Gastroesophageal sphincter (tissue), 4 donors: ENCODE results near the gene CAPN2. TPM values are rescaled to one million over a fixed set of nuclear protein-coding genes. Genes with fewer than 3 reads are reported as not detected.
A peak's percentile ranks its signal among the peaks of the same experiment; 100 is the strongest.
"Not testable (repeated sequence)": the region's sequence is repeated elsewhere in the genome, so short reads cannot be mapped to it uniquely, and the experiment has no call there.

Experiments
- ATAC-seq: fragments of 150-250 bp; one replicate; pipeline ENCODE4 v1.9.1; 2016; ENCODE audit warnings: mild to moderate bottlenecking, moderate library complexity
- H3K27ac ChIP-seq, 4 donors: fragments of 200-600 bp; sonication (generic) in 3 of 4; 1 replicate in 3 of 4; 2 replicates in 1 of 4; pipeline ENCODE4 v1.5.1; 2016 to 2019
- H3K27me3 ChIP-seq: fragments of 200-600 bp; sonication (generic); one replicate; pipeline ENCODE4 v1.5.1; 2019
- H3K36me3 ChIP-seq, 2 donors: fragments of 200-600 bp; sonication (generic); one replicate each; pipeline ENCODE4 v1.5.1; 2019; ENCODE audit warnings: control low read depth in 1 of 2
- H3K4me1 ChIP-seq, 3 donors: fragments of 200-600 bp; sonication (generic); 1 replicate in 2 of 3; 2 replicates in 1 of 3; pipeline ENCODE4 v1.5.1; 2016 to 2019; ENCODE audit warnings: control low read depth in 2 of 3
- H3K4me3 ChIP-seq, 2 donors: fragments of 200-600 bp; sonication (generic); one replicate each; pipeline ENCODE4 v1.5.1; 2019; ENCODE audit warnings: mild to moderate bottlenecking in 1 of 2, moderate library complexity in 1 of 2
- H3K9me3 ChIP-seq, 3 donors: fragments of 200-600 bp; sonication (generic); one replicate each; pipeline ENCODE4 v1.5.1; 2017 to 2019; ENCODE audit warnings: control low read depth in 2 of 3
- EP300 ChIP-seq: sonication (generic); formaldehyde crosslinking; IDR thresholded peaks from one replicate; pipeline ENCODE4 v1.6.1; 2017; ENCODE audit warnings: antibody characterized with exemption, mild to moderate bottlenecking
- POLR2A ChIP-seq, 2 donors: fragments of 450-650 bp; IDR thresholded peaks; one replicate each; pipeline ENCODE4 v1.6.1; 2017; ENCODE audit warnings: antibody characterized with exemption in 2 of 2, mild to moderate bottlenecking in 2 of 2, moderate library complexity in 1 of 2
- POLR2AphosphoS5 ChIP-seq: sonication (generic); formaldehyde crosslinking; IDR thresholded peaks from one replicate; pipeline ENCODE4 v1.6.1; 2017; ENCODE audit warnings: antibody characterized with exemption
- WGBS, 2 donors: methylation state at CpG; one replicate each; pipeline ENCODE4 v1.1.5; 2018; ENCODE audit warnings: low coverage in 1 of 2; 5-methylcytosine and 5-hydroxymethylcytosine counted together
- total RNA-seq, 4 donors: library from RNA; depleted of rRNA; stranded (reverse); fragments of >200 nt; gene quantifications; one replicate each; pipeline ENCODE4 v1.1.0, GENCODE V29; 2016
- TF ChIP-seq, protein P1 (sequence below), 4 experiments: fragments of 200-600 bp in 2 of 4; fragments of 450-650 bp in 2 of 4; sonication (generic) in 1 of 4; IDR thresholded peaks; one replicate each; pipeline ENCODE4 v1.5.1; 2017 to 2019; ENCODE audit warnings: antibody characterized with exemption in 4 of 4, mild to moderate bottlenecking in 2 of 4, moderate library complexity in 2 of 4

Gene CAPN2
- total RNA-seq, 4 donors from 2014 or later, result 140 to 174 (median 149) TPM

DNA sequence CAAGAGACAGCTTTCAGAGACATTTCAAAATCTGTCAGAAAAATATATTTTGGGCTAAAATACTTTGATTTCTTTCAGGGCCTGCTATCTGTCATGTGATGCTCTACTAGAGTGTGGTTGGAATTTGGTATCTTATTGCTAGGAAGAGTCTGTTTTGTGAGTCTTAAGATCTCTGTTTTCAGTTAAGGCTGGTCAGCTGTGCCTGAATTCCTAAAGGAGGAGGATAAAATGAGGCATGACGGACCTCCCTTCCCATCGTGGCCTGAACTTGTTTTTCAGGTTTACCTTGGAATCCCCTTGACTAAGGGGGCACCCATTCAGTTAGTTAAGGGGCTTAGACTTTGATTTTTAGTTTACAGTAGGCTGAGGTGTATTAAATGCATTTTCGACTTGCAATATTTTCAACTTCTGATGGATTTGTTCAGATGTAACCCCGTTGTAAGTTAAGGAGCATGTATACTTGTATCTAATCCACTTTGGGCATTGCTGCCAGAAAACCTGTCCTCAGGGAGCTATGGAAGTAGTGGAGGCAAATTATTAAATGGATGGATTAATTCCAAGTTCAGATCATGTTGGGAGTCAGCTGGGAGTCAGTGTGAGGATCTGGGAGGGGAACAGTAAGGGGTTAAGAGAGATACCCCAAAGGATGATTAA, 18.3 kb downstream of the CAPN2 start:
- Histone ChIP-seq H3K4me3 (no peak overlapping the region), H3K27ac (peak overlapping the region in 3 of 4 donors; percentile 64 to 75 (median 69)), H3K36me3 (peaks cover 0 to 11% of the 10 kb centered on the region in 2 donors), H3K27me3 (no peaks in the 10 kb centered on the region), H3K4me1 (peaks cover 16 to 84% (median 62%) of the 10 kb centered on the region in 3 donors), H3K9me3 (no peaks in the 10 kb centered on the region)
- WGBS, 2 donors, result 38 to 44% methylated on average over 4 of the region's 4 CpGs
- TF ChIP-seq, protein P1, sequence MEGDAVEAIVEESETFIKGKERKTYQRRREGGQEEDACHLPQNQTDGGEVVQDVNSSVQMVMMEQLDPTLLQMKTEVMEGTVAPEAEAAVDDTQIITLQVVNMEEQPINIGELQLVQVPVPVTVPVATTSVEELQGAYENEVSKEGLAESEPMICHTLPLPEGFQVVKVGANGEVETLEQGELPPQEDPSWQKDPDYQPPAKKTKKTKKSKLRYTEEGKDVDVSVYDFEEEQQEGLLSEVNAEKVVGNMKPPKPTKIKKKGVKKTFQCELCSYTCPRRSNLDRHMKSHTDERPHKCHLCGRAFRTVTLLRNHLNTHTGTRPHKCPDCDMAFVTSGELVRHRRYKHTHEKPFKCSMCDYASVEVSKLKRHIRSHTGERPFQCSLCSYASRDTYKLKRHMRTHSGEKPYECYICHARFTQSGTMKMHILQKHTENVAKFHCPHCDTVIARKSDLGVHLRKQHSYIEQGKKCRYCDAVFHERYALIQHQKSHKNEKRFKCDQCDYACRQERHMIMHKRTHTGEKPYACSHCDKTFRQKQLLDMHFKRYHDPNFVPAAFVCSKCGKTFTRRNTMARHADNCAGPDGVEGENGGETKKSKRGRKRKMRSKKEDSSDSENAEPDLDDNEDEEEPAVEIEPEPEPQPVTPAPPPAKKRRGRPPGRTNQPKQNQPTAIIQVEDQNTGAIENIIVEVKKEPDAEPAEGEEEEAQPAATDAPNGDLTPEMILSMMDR (IDR thresholded peaks at IDR 0.05), result no peak
- TF ChIP-seq POLR2AphosphoS5 (no peak), POLR2A (IDR thresholded peaks at IDR 0.05) (no peak), EP300 (no peak)
- ATAC-seq, result no peak

DNA sequence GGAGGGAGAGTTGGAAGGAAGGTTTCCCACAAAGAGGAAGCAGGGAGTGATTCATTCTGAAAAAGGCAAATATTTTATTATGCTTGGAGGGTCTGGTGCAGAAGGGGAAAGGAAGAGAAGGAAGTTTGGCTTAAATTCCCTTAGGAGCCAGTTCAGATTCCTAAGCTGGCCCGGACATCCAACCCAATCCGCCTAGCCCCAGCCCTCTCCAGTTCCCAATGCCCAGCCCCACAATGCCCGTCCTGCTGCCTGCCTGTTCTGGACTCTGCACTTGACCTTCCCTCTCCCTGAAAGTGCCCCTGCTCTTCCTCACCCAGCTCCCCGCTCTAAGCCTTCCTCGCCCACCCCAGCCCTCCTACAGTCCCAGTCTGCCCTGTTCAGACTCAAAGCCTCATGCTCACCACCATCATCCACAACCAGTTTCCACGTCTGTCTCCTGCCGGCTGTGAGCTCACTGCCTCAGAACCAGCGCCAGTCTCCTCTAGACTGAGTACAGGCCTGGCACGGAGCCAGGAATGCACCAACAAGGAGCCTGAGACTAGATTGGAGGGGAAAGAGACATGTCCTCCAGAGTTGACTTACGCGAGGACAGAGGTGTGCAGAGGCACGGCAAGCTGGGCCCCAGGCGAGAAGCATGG, 18.9 kb downstream of the CAPN2 start:
- ATAC-seq, result peak; percentile 63
- Histone ChIP-seq H3K36me3 (peaks cover 0 to 11% of the 10 kb centered on the region in 2 donors), H3K4me3 (no peak overlapping the region), H3K27me3 (no peaks in the 10 kb centered on the region), H3K27ac (peak overlapping the region in 3 of 4 donors; percentile 64 to 75 (median 69)), H3K4me1 (peaks cover 13 to 84% (median 55%) of the 10 kb centered on the region in 3 donors), H3K9me3 (no peaks in the 10 kb centered on the region)
- WGBS, 2 donors, result 27 to 36% methylated on average over 4 to 12 of the region's 13 CpGs
- no peak for TF ChIP-seq EP300
- TF ChIP-seq, protein P1 (IDR thresholded peaks at IDR 0.05), result no peak
- no peak for TF ChIP-seq POLR2A (IDR thresholded peaks at IDR 0.05)
- peak; percentile 39 for TF ChIP-seq POLR2AphosphoS5

GRCh38 chr1:223732993-223733798, 20.9 kb downstream of the CAPN2 start:
- no peaks in the 10 kb centered on the region for H3K9me3 ChIP-seq
- H3K4me3 ChIP-seq, result no peak overlapping the region
- peaks cover 10 to 85% (median 48%) of the 10 kb centered on the region in 3 donors for H3K4me1 ChIP-seq
- no peaks in the 10 kb centered on the region for H3K27me3 ChIP-seq
- peak overlapping the region in 3 of 4 donors; percentile 29 to 69 (median 61) for H3K27ac ChIP-seq
- TF ChIP-seq EP300, result no peak
- TF ChIP-seq, protein P1 (IDR thresholded peaks at IDR 0.05), result no peak
- no peak for TF ChIP-seq POLR2A (IDR thresholded peaks at IDR 0.05)
- no peak for TF ChIP-seq POLR2AphosphoS5
- 49 to 54% methylated on average over 4 to 5 of the region's 6 CpGs for WGBS, 2 donors
- ATAC-seq, result no peak
- H3K36me3 ChIP-seq, result peaks cover 0 to 8% of the 10 kb centered on the region in 2 donors

DNA sequence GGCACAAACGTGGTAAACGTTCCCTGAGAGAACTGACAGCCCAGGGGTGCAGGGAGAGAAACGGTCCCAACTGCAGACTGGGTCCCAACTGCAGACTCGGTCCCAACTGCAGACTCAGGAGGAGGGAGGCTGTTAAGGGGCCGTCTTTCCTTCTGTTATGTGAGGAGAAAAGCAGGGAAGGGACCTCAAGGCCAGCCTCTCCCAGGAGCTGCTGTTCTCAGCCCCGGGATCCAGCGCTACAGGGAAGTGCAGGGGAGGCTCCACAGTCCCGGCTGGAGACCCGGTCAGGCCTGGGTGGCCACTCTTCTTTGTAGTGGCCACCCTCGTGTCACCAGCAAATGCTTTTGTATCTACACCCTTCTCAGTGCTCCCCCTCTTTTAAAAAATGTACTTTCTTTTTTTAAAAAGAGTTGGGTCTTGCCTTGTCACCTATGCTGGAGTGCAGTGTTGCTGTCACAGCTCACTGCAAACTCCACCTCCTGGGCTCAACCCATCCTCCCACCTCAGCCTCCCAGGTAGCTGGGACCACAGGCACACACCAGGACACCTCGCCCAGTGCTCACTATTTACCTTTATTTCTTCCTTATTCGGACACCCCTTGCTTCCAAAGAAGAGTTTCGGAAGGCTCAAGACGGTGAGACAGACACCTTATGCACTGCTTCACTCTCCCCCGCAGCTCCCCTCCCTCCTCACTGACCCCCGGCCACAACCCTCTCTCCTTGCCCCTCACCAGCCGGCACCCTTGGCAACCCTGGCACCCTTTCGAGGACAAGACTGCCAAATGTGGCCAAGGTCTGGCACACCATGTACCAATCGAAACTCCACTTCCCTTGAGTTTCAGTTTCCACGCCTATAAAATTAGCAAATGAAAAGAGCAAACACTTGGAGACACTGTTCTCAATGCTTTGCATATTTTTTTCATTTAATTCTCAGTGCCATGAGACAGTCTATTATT, 21.8 kb downstream of the CAPN2 start:
- Histone ChIP-seq H3K4me1 (peaks cover 10 to 85% (median 57%) of the 10 kb centered on the region in 3 donors), H3K27ac (peak overlapping the region in 3 of 4 donors; percentile 29 to 69 (median 61))

GRCh38 chr1:223736638-223737037, 24.3 kb downstream of the CAPN2 start:
- not testable (repeated sequence) for H3K4me3 ChIP-seq, H3K27me3 ChIP-seq, H3K9me3 ChIP-seq, H3K36me3 ChIP-seq, ATAC-seq
- Histone ChIP-seq H3K4me1 (peaks cover 11 to 85% (median 54%) of the 10 kb centered on the region in 3 donors), H3K27ac (peak overlapping the region in 2 of 4 donors; percentile 5 to 77)
- 100% methylated on average over 2 of the region's 5 CpGs; no CpG with 5 or more reads in 1 of the 2 donors for WGBS, 2 donors

More for the DNA sequence above, 21.8 kb downstream of the CAPN2 start:
- Histone ChIP-seq H3K27me3 (no peaks in the 10 kb centered on the region), H3K36me3 (no peaks in the 10 kb centered on the region), H3K4me3 (no peak overlapping the region), H3K9me3 (no peaks in the 10 kb centered on the region)
- WGBS, 2 donors, result 59 to 66% methylated on average over 7 to 13 of the region's 20 CpGs
- no peak for ATAC-seq
- TF ChIP-seq POLR2A (IDR thresholded peaks at IDR 0.05) (no peak), POLR2AphosphoS5 (no peak), EP300 (no peak)
- TF ChIP-seq, protein P1 (IDR thresholded peaks at IDR 0.05), result no peak
